ENCODE results near the gene NUP93. TPM values are rescaled to one million over a fixed set of nuclear protein-coding genes. Genes with fewer than 3 reads are reported as not detected.
A peak's percentile ranks its signal among the peaks of the same experiment; 100 is the strongest.

NUP93 gene
- total and polyA plus RNA-seq, 9 of the 15 experiments (the other 6 are each of a cell fraction or from before 2014, with no cell fraction given), result 92.0 to 162 (median 121) TPM

GRCh38 chr16:56681939-56682702, 47.8 kb upstream of the NUP93 start, which contains the start of gene MT1X (continued):
- TF ChIP-seq ZNF444 (CRISPR knock-in tag; IDR thresholded peaks at IDR 0.05) (no peak), SIN3A (IDR thresholded peaks at IDR 0.05; ENCODE audit: borderline replicate concordance in 2 of 2, control insufficient read depth in 1 of 2, low read depth in 2 of 2, low read length in 2 of 2) (no peak), KLF6 (CRISPR knock-in tag; IDR thresholded peaks at IDR 0.05; ENCODE audit: borderline replicate concordance) (no peak), TAL1 (IDR thresholded peaks at IDR 0.05) (no peak), ZZZ3 (IDR thresholded peaks at IDR 0.05) (no peak), ZFP91 (CRISPR knock-in tag; IDR thresholded peaks at IDR 0.05) (no peak), HOXB6 (CRISPR knock-in tag; IDR thresholded peaks at IDR 0.05; ENCODE audit: borderline replicate concordance) (no peak), SAP30 (IDR thresholded peaks at IDR 0.05; ENCODE audit: borderline replicate concordance, insufficient read depth, low read depth, low read length, poor library complexity, severe bottlenecking) (peak; percentile 58), E2F8 (IDR thresholded peaks at IDR 0.05; ENCODE audit: low read depth, partially characterized antibody) (no peak), DDX20 (tag; IDR thresholded peaks at IDR 0.05; ENCODE audit: low read depth) (no peak), ZNF707 (CRISPR knock-in tag; conservative IDR thresholded peaks at IDR 0.05) (no peak), ZNF174 (CRISPR knock-in tag; IDR thresholded peaks at IDR 0.05) (no peak), TRIM28 (IDR thresholded peaks at IDR 0.05) (no peak), ATF6 (CRISPR knock-in tag; IDR thresholded peaks at IDR 0.05) (no peak), ZNF589 (CRISPR knock-in tag; IDR thresholded peaks at IDR 0.05; ENCODE audit: low read depth) (no peak), ZNF398 (CRISPR knock-in tag; IDR thresholded peaks at IDR 0.05) (no peak), ZNF133 (CRISPR knock-in tag; IDR thresholded peaks at IDR 0.05) (no peak), PYGO2 (tag; IDR thresholded peaks at IDR 0.05) (no peak)

All from K562 (cell line).